Pancreas (tissue), 10 donors: ENCODE results near the gene NKPD1. TPM values are rescaled to one million over a fixed set of nuclear protein-coding genes. Genes with fewer than 3 reads are reported as not detected.
A peak's percentile ranks its signal among the peaks of the same experiment; 100 is the strongest.

ENCODE experiments used
- ATAC-seq, 4 donors: fragments of 200-7000 bp; cut with Tn5 transposase; one replicate each; pipeline versions ENCODE4 v1.8.0 to v1.9.1; 2020; ENCODE audit warnings: mild to moderate bottlenecking in 4 of 4, moderate library complexity in 4 of 4
- DNase-seq, 6 donors: peaks; one replicate each; pipeline ENCODE4 v3.0.0-alpha.2; 2020
- FAIRE-seq: peaks from 2 replicates; lab custom pipeline; 2012; peaks lifted over from hg19 to GRCh38; lab: Jason Lieb, UNC
- H3K27ac ChIP-seq, 4 donors: fragments of 200-600 bp; sonication (generic); 1 replicate in 3 of 4; 2 replicates in 1 of 4; pipeline versions ENCODE4 v1.5.0 to v1.8.0; 2020
- H3K27me3 ChIP-seq, 4 donors: fragments of 200-600 bp; one replicate each; pipeline ENCODE4 v1.8.0; 2021
- H3K36me3 ChIP-seq, 3 donors: fragments of 200-600 bp; sonication (generic) in 1 of 3; one replicate each; pipeline versions ENCODE4 v1.5.0 to v1.8.0; 2020 to 2021
- H3K4me1 ChIP-seq, 3 donors: fragments of 200-600 bp; one replicate each; pipeline ENCODE4 v1.8.0; 2021
- H3K4me3 ChIP-seq, 4 donors: fragments of 200-600 bp; sonication (generic) in 2 of 4; one replicate each; pipeline versions ENCODE4 v1.5.0 to v1.8.0; 2020 to 2021
- H3K9me3 ChIP-seq, 4 donors: fragments of 200-600 bp; one replicate each; pipeline ENCODE4 v1.8.0; 2021
- CTCF ChIP-seq, 4 donors: fragments of 200-600 bp; sonication (generic) in 3 of 4; IDR thresholded peaks; one replicate each; pipeline versions ENCODE4 v1.5.0 to v1.8.0; 2021; ENCODE audit warnings: antibody characterized with exemption in 4 of 4
- WGBS, 2 donors: extraction: QIAGEN DNeasy Blood & Tissue Kit; methylation state at CpG; one replicate each; pipeline ENCODE4 v1.1.7; 2013; 5-methylcytosine and 5-hydroxymethylcytosine counted together
- intact Hi-C, 3 donors: fragments of 100-400 bp; cut with DNase I; formaldehyde crosslinking; loops; one replicate each; pipeline versions ENCODE4 v1.11.1 to v1.14.2; 2022
- polyA plus RNA-seq, 2 donors: library from polyadenylated mRNA; stranded (reverse); fragments of 200-250 nt; gene quantifications; one replicate each; pipeline ENCODE4 v1.2.3, GENCODE V29; 2013
- total RNA-seq, 6 donors: library from RNA; stranded (reverse); fragmentation: NEBNext Ultra II Directional in 4 of 6; extraction: Animal tissue kit (Norgen Biotek cat#: 25700) in 4 of 6; gene quantifications; one replicate each; pipeline versions ENCODE4 v1.2.1 to v1.2.4, GENCODE V29; 2021 to 2023
- donor health status: healthy with polysubstance abuse.
- donor health status: DM: no; HTN: no; CAD: no; lungs with moderate emphysema.
- donor health status: DM: no; HTN: no; CAD: no.
- donor health status: control.
- donor health status: control.
- donor health status: Bipolar disorder and iron deficiency.
- donor health status: DM: yes; HTN: yes; CAD: no.
- donor health status: DM: no; HTN: no; CAD: no.
- donor health status: DM: no; HTN: no; CAD: no.
- donor health status: DM: yes; HTN: yes; CAD: no.

The NKPD1 gene
- total and polyA plus RNA-seq, 8 donors = 0.03 to 0.33 (median 0.14) TPM; not detected in 4

DNA sequence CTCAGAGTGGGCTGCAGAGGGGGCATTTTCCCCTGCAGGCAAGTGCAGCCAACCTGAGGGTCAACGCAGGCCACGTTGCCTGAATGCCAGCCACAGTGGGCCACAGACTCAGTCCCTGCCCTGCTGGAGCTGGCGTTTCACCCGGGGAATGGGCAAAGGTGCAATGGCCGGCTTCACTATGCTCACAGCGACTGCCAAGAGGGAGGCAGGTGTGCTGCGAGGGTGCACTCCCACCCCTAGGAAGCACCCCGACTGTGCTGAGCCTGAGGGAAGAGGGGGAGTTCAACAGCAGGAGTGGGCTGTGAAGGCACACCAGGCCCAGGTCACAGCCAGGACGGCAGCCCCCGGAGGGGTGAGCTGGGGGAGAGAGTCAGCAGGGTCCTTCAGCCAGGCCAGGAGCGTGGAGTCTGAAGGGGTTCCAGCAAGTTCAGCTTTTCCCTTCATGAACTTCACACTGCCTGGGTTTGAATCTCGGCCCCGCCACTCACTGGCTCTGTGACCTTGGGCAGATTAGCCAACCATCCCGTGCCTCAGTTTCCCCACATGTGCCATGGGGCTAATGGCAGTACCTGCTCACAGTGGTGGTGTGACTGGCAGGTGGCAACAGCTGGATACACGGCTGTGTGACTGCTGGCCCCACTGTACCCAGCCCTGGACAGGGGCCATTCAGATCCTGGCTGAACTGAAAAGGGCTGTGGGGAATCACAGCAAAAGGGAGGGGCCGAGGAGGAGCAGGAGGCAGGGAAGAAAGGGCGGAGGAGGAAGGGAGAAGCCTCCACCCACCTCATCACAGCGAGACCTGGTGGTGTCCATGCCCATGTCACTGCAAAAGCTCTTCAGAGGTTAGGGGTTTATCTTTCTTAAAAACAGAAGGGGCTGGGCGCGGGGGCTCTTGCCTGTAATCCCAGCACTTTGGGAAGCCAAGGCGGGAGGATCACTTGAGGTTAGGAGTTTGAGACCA, 9.6 kb upstream of the NKPD1 start:
- intact Hi-C loops = no loop called here
- Histone ChIP-seq H3K9me3 (no peaks in the 10 kb centered on the region), H3K27me3 (no peaks in the 10 kb centered on the region), H3K4me3 (no peak overlapping the region), H3K27ac (peak overlapping the region in 1 of 4 donors; percentile 8), H3K4me1 (no peaks in the 10 kb centered on the region), H3K36me3 (no peaks in the 10 kb centered on the region)
- FAIRE-seq (no peak), ATAC-seq (no peak), DNase-seq (peak in 2 of 6 donors; percentile 16 to 59)
- TF ChIP-seq CTCF (IDR thresholded peaks at IDR 0.05) = no peak
- 82 to 85% methylated on average over 21 of the region's 21 CpGs for WGBS, 2 donors

DNA sequence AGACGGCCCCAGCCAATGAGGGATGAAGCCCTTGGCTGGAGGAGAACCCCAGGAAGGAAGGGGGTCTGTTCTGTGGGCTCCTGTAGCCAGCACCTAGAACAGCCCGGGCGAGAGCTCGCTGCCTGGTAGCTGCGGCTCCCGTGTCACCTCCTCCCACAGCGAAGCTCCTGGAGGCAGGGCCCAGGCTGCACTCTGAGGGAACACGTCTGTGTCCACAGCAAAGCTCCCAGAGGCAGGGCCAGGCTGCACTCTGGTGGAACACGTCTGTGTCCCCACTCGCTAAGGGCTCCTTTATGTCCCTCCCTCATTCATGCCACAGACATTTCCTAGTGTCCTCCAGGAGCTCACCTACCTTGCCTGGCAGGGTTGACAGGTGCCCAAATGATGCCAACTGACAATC, 8.8 kb upstream of the NKPD1 start:
- Histone ChIP-seq H3K9me3 (no peaks in the 10 kb centered on the region), H3K4me3 (no peak overlapping the region), H3K27ac (no peak overlapping the region), H3K4me1 (no peaks in the 10 kb centered on the region), H3K36me3 (no peaks in the 10 kb centered on the region), H3K27me3 (no peaks in the 10 kb centered on the region)
- ATAC-seq (no peak), DNase-seq (peak in 1 of 6 donors; percentile 64), FAIRE-seq (no peak)
- 93 to 94% methylated on average over 10 of the region's 10 CpGs for WGBS, 2 donors
- intact Hi-C loops = no loop called here
- TF ChIP-seq CTCF (IDR thresholded peaks at IDR 0.05) = no peak

GRCh38 chr19:45168767-45169351, 8.1 kb upstream of the NKPD1 start:
- Histone ChIP-seq H3K4me1 (no peaks in the 10 kb centered on the region), H3K4me3 (no peak overlapping the region), H3K9me3 (no peaks in the 10 kb centered on the region), H3K27me3 (no peaks in the 10 kb centered on the region), H3K36me3 (no peaks in the 10 kb centered on the region), H3K27ac (no peak overlapping the region)
- DNase-seq (peak in 2 of 6 donors; percentile 30 to 62), ATAC-seq (no peak), FAIRE-seq (no peak)
- intact Hi-C loops = no loop called here
- 85 to 90% methylated on average over 16 of the region's 16 CpGs for whole genome bisulfite sequencing, 2 donors
- TF ChIP-seq CTCF (IDR thresholded peaks at IDR 0.05) = no peak

GRCh38 chr19:45166723-45167252, 6.0 kb upstream of the NKPD1 start:
- no peaks in the 10 kb centered on the region for H3K4me1 ChIP-seq
- DNase-seq (peak in 1 of 6 donors; percentile 25), FAIRE-seq (no peak), ATAC-seq (no peak)
- H3K27ac ChIP-seq = no peak overlapping the region
- no peaks in the 10 kb centered on the region for H3K27me3 ChIP-seq
- no peak overlapping the region for H3K4me3 ChIP-seq
- TF ChIP-seq CTCF (IDR thresholded peaks at IDR 0.05) = no peak
- no peaks in the 10 kb centered on the region for H3K36me3 ChIP-seq
- WGBS, 2 donors = 77 to 78% methylated on average over 14 of the region's 14 CpGs
- no peaks in the 10 kb centered on the region for H3K9me3 ChIP-seq
- intact Hi-C loops = no loop called here
